Measurements from ENCODE around the gene SCG3.
"Not testable (repeated sequence)": the region's sequence is repeated elsewhere in the genome, so short reads cannot be mapped to it uniquely, and the experiment has no call there.

SCG3 gene

GRCh38 chr15:51681303-51681963 lies at the start of gene SCG3:
Gene SCG3 (plus strand): TSS chr15:51681503. CDS start chr15:51681756, 253 bp downstream.
- DNase-seq = peak; percentile 45

- DNase-seq = no peak
Measured at GRCh38 chr15:51634591-51635198, 46.6 kb upstream of the SCG3 start.

GRCh38 chr15:51641490-51642130 lies 39.7 kb upstream of the SCG3 start:
- DNase-seq = no peak

GRCh38 chr15:51642696-51643095 lies 38.6 kb upstream of the SCG3 start:
- no peak for DNase-seq

GRCh38 chr15:51647128-51647562 lies 34.2 kb upstream of the SCG3 start:
- DNase-seq = no peak

- not testable (repeated sequence) for DNase-seq
Measured at GRCh38 chr15:51648101-51648500, 33.2 kb upstream of the SCG3 start.

GRCh38 chr15:51648643-51649042 lies 32.7 kb upstream of the SCG3 start:
- DNase-seq = not testable (repeated sequence)

- DNase-seq = peak; percentile 78
Measured at GRCh38 chr15:51649659-51650521, 31.4 kb upstream of the SCG3 start.

GRCh38 chr15:51652084-51652668 lies 29.1 kb upstream of the SCG3 start:
- DNase-seq = no peak

GRCh38 chr15:51655401-51656057 lies 25.8 kb upstream of the SCG3 start:
- not testable (repeated sequence) for DNase-seq

- DNase-seq = no peak
Measured at GRCh38 chr15:51658664-51659063, 22.6 kb upstream of the SCG3 start.

GRCh38 chr15:51661072-51661471 lies 20.2 kb upstream of the SCG3 start:
- no peak for DNase-seq

- DNase-seq = no peak
Measured at GRCh38 chr15:51667478-51667877, 13.8 kb upstream of the SCG3 start.

- DNase-seq = no peak
Measured at GRCh38 chr15:51668446-51668845, 12.9 kb upstream of the SCG3 start.

- DNase-seq = no peak
Measured at GRCh38 chr15:51669381-51669780, 11.9 kb upstream of the SCG3 start.

GRCh38 chr15:51672155-51672687 lies 9.1 kb upstream of the SCG3 start:
- DNase-seq = no peak

GRCh38 chr15:51672913-51673857 lies 8.1 kb upstream of the SCG3 start:
- DNase-seq = no peak

GRCh38 chr15:51675234-51675633 lies 6.1 kb upstream of the SCG3 start:
- no peak for DNase-seq

GRCh38 chr15:51677021-51677420 lies 4.3 kb upstream of the SCG3 start:
- no peak for DNase-seq

- no peak for DNase-seq
Measured at GRCh38 chr15:51677452-51677851, 3.9 kb upstream of the SCG3 start.

GRCh38 chr15:51678096-51678495 lies 3.2 kb upstream of the SCG3 start:
- no peak for DNase-seq
